Measurements from ENCODE around the gene ERAS.

DNA sequence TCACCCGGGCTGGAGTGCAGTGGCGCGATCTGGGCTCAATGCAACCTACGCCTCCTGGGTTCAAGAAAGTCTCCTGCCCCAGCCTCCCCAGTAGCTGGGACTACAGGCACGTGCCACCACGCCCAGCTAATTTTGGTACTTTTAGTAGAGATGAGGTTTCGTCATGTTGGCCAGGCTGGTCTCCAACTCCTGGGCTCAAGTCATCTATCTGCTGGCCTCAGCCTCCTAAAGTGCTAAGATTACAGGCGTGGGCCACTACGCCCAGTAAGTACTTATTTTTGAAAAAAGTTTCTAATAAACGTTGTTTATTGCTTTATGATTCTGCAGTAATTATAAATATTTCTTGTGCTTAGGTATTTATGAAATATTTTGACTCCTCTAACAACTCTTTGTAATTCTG is 13.4 kb downstream of the ERAS start:
- TF ChIP-seq, protein P1, sequence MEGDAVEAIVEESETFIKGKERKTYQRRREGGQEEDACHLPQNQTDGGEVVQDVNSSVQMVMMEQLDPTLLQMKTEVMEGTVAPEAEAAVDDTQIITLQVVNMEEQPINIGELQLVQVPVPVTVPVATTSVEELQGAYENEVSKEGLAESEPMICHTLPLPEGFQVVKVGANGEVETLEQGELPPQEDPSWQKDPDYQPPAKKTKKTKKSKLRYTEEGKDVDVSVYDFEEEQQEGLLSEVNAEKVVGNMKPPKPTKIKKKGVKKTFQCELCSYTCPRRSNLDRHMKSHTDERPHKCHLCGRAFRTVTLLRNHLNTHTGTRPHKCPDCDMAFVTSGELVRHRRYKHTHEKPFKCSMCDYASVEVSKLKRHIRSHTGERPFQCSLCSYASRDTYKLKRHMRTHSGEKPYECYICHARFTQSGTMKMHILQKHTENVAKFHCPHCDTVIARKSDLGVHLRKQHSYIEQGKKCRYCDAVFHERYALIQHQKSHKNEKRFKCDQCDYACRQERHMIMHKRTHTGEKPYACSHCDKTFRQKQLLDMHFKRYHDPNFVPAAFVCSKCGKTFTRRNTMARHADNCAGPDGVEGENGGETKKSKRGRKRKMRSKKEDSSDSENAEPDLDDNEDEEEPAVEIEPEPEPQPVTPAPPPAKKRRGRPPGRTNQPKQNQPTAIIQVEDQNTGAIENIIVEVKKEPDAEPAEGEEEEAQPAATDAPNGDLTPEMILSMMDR (conservative IDR thresholded peaks at IDR 0.05; ENCODE audit: low read depth, low read length) = no peak
- no peak for TF ChIP-seq EZH2 (IDR thresholded peaks at IDR 0.05; ENCODE audit: low read length, unreplicated experiment)
- TF ChIP-seq EZH2phosphoT487 (IDR thresholded peaks at IDR 0.05; ENCODE audit: borderline replicate concordance, low read length) = no peak
